Measurements from ENCODE around the gene RNF212. TPM values are rescaled to one million over a fixed set of nuclear protein-coding genes. Genes with fewer than 3 reads are reported as not detected.

The RNF212 gene
- total and polyA plus RNA-seq, 2 experiments from 2014 or later, result 0.80 to 1.7 TPM

GRCh38 chr4:1065732-1066131 lies 47.6 kb downstream of the RNF212 start:
- no peaks in the 10 kb centered on the region for H3K4me1 ChIP-seq (ENCODE audit: low read depth)
- no peak for TF ChIP-seq CTCF (IDR thresholded peaks at IDR 0.05; ENCODE audit: low read depth, low read length)
- H3K27me3 ChIP-seq, result peaks cover 55% of the 10 kb centered on the region
- H3K9me3 ChIP-seq (ENCODE audit: low read depth), result no peaks in the 10 kb centered on the region
- H3K4me3 ChIP-seq, result no peak overlapping the region
- no peak for DNase-seq (ENCODE audit: low read depth in 1 of 2, low spot score in 1 of 2)
- H3K27ac ChIP-seq, result no peak overlapping the region
- no peaks in the 10 kb centered on the region for H3K36me3 ChIP-seq

- no peak for TF ChIP-seq CTCF (IDR thresholded peaks at IDR 0.05; ENCODE audit: low read depth, low read length)
- H3K4me3 ChIP-seq, result no peak overlapping the region
- no peaks in the 10 kb centered on the region for H3K9me3 ChIP-seq (ENCODE audit: low read depth)
- DNase-seq (ENCODE audit: low read depth in 1 of 2, low spot score in 1 of 2), result no peak
- peaks cover 3% of the 10 kb centered on the region for H3K4me1 ChIP-seq (ENCODE audit: low read depth)
- peaks cover 35% of the 10 kb centered on the region for H3K27me3 ChIP-seq
- no peak overlapping the region for H3K27ac ChIP-seq
- no peaks in the 10 kb centered on the region for H3K36me3 ChIP-seq
These were observed 50.9 kb downstream of the RNF212 start for GRCh38 chr4:1062419-1062818.

- Histone ChIP-seq H3K4me3 (no peak overlapping the region), H3K27ac (no peak overlapping the region), H3K27me3 (peaks cover 30% of the 10 kb centered on the region), H3K36me3 (no peaks in the 10 kb centered on the region), H3K4me1 (ENCODE audit: low read depth) (peaks cover 3% of the 10 kb centered on the region), H3K9me3 (ENCODE audit: low read depth) (no peaks in the 10 kb centered on the region)
- no peak for DNase-seq (ENCODE audit: low read depth in 1 of 2, low spot score in 1 of 2)
- TF ChIP-seq CTCF (IDR thresholded peaks at IDR 0.05; ENCODE audit: low read depth, low read length), result no peak
These were observed 51.6 kb downstream of the RNF212 start for GRCh38 chr4:1061760-1062159.

- DNase-seq (ENCODE audit: low read depth in 1 of 2, low spot score in 1 of 2), result no peak
- Histone ChIP-seq H3K27me3 (peaks cover 27% of the 10 kb centered on the region), H3K27ac (no peak overlapping the region), H3K36me3 (no peaks in the 10 kb centered on the region), H3K4me3 (no peak overlapping the region), H3K4me1 (ENCODE audit: low read depth) (peaks cover 3% of the 10 kb centered on the region), H3K9me3 (ENCODE audit: low read depth) (no peaks in the 10 kb centered on the region)
- TF ChIP-seq CTCF (IDR thresholded peaks at IDR 0.05; ENCODE audit: low read depth, low read length), result no peak
These were observed 52.2 kb downstream of the RNF212 start for GRCh38 chr4:1061056-1061700.

GRCh38 chr4:1060621-1061020 lies 52.7 kb downstream of the RNF212 start:
- H3K9me3 ChIP-seq (ENCODE audit: low read depth), result no peaks in the 10 kb centered on the region
- no peak overlapping the region for H3K4me3 ChIP-seq
- TF ChIP-seq CTCF (IDR thresholded peaks at IDR 0.05; ENCODE audit: low read depth, low read length), result no peak
- H3K4me1 ChIP-seq (ENCODE audit: low read depth), result peaks cover 3% of the 10 kb centered on the region
- peaks cover 29% of the 10 kb centered on the region for H3K27me3 ChIP-seq
- H3K36me3 ChIP-seq, result no peaks in the 10 kb centered on the region
- DNase-seq (ENCODE audit: low read depth in 1 of 2, low spot score in 1 of 2), result no peak
- H3K27ac ChIP-seq, result no peak overlapping the region
